Hepatocyte (in vitro differentiated cells): ENCODE results near the gene POLG2. TPM values are rescaled to one million over a fixed set of nuclear protein-coding genes. Genes with fewer than 3 reads are reported as not detected.

Experiments
- DNase-seq: peaks from one replicate; pipeline ENCODE4 v3.0.0-alpha.2; 2016; ENCODE audit warnings: low spot score
- H2AFZ ChIP-seq: fragments of 200-600 bp; sonication (generic); 2 replicates; pipeline ENCODE4 v1.6.0; 2016; ENCODE audit warnings: antibody characterized with exemption, mild to moderate bottlenecking
- H3K27ac ChIP-seq: fragments of 200-600 bp; sonication (generic); 2 replicates; pipeline ENCODE4 v1.5.1; 2016; ENCODE audit warnings: mild to moderate bottlenecking
- H3K27me3 ChIP-seq: fragments of 200-600 bp; sonication (generic); 2 replicates; pipeline ENCODE4 v1.6.1; 2016
- H3K36me3 ChIP-seq: fragments of 200-600 bp; sonication (generic); replicated peaks from 2 replicates; pipeline ENCODE4 v1.5.1; 2016; ENCODE audit warnings: low read depth; ENCODE audit not compliant: insufficient read depth
- H3K4me1 ChIP-seq: fragments of 200-600 bp; sonication (generic); 2 replicates; pipeline ENCODE4 v1.5.1; 2016; ENCODE audit warnings: mild to moderate bottlenecking, moderate library complexity; ENCODE audit not compliant: insufficient read depth
- H3K4me2 ChIP-seq: fragments of 200-600 bp; sonication (generic); 2 replicates; pipeline ENCODE4 v1.6.0; 2016
- H3K4me3 ChIP-seq: fragments of 200-600 bp; sonication (generic); 2 replicates; pipeline ENCODE4 v1.5.1; 2016; ENCODE audit warnings: mild to moderate bottlenecking
- H3K79me2 ChIP-seq: fragments of 200-600 bp; sonication (generic); 2 replicates; pipeline ENCODE4 v1.6.0; 2017; ENCODE audit warnings: mild to moderate bottlenecking
- H3K9me2 ChIP-seq: fragments of 200-600 bp; sonication (generic); replicated peaks from 2 replicates; pipeline ENCODE4 v1.6.0; 2017; ENCODE audit warnings: mild to moderate bottlenecking; ENCODE audit not compliant: insufficient read depth
- H3K9me3 ChIP-seq: fragments of 200-600 bp; sonication (generic); 2 replicates; pipeline ENCODE4 v1.5.1; 2016; ENCODE audit warnings: low read depth, mild to moderate bottlenecking
- H4K20me1 ChIP-seq: fragments of 200-600 bp; sonication (generic); 2 replicates; pipeline ENCODE4 v1.6.0; 2016; ENCODE audit warnings: mild to moderate bottlenecking; ENCODE audit not compliant: insufficient read depth, poor library complexity, severe bottlenecking
- EZH2 ChIP-seq: fragments of 200-600 bp; sonication (generic); IDR thresholded peaks from 2 replicates; pipeline ENCODE4 v1.6.1; 2016; ENCODE audit warnings: antibody characterized with exemption, mild to moderate bottlenecking, borderline replicate concordance
- EZH2phosphoT487 ChIP-seq: fragments of 200-600 bp; sonication (generic); IDR thresholded peaks from one replicate; pipeline ENCODE4 v1.6.1; 2018; ENCODE audit warnings: antibody characterized with exemption, mild to moderate bottlenecking, low read depth, moderate library complexity; ENCODE audit not compliant: unreplicated experiment, severe bottlenecking
- WGBS: methylation state at CpG from one replicate; pipeline ENCODE4 v1.1.6; 2016; ENCODE audit warnings: low lambda C conversion rate; ENCODE audit errors: missing lambda C conversion rate; 5-methylcytosine and 5-hydroxymethylcytosine counted together
- polyA plus RNA-seq: library from polyadenylated mRNA; unstranded; fragments of >200 nt; fragmentation: Nextera tagmentation; extraction: Ambion mirVana; gene quantifications from 2 replicates; pipeline ENCODE4 v1.2.1, GENCODE V29; 2016
- total RNA-seq: library from RNA; depleted of rRNA; stranded (reverse); fragments of >200 nt; gene quantifications from 2 replicates; pipeline ENCODE4 v1.2.3, GENCODE V29; 2014
- TF ChIP-seq, protein P1 (sequence below): fragments of 200-600 bp; sonication (generic); IDR thresholded peaks from 2 replicates; pipeline ENCODE4 v1.5.1; 2016; ENCODE audit warnings: antibody characterized with exemption, mild to moderate bottlenecking; ENCODE audit not compliant: poor library complexity

The POLG2 gene
- total and polyA plus RNA-seq, 2 experiments from 2014 or later, result 8.1 to 9.7 TPM

DNA sequence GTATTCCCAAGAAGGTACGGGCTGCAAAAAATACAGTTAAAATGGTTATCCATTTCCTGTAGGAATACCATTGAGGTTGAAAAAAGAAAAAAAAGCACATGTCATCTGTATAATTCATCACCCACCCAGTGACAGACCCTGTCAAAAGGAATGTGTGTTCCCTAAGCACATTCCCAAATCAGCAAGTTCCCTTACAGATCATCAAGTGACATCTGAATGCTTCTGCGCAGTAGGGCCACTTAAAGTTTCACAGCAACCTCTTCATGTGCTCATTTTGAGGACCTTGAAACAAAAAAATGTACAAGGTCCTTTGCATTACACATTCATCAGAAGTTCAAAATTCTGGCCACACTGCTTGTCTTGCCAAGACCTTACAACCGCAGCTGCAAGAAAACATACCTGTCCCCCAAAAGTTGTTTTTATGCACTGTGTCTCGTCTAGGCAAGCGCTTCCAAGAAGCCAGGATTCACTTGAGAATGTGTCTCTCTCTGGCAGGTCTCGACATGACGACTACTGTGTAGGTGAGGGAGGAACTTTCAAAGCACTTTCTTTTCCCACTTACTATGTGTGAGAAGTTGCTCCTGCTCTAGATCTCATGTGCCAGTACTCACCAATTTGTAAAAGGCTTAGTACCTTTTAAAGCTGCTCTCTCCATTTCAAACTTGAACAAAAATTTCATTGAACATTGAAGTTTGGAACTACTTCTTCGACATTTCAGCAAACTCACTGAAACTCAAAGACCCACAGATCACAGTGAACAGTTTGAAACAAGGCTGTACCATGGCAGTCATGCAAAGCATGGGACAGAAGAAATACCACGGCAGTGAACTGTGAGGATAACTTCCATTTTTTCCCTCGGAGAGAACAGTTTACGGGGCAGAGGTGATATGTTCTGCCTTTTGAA is 4.3 kb upstream of the POLG2 start:
- Histone ChIP-seq H2AFZ (no peak overlapping the region), H3K4me3 (no peak overlapping the region), H3K27ac (no peak overlapping the region), H3K36me3 (peaks cover 13% of the 10 kb centered on the region), H3K79me2 (peaks cover 70% of the 10 kb centered on the region), H3K4me2 (no peak overlapping the region), H3K9me3 (no peaks in the 10 kb centered on the region), H3K27me3 (no peaks in the 10 kb centered on the region), H3K4me1 (peaks cover 29% of the 10 kb centered on the region), H4K20me1 (peaks cover 72% of the 10 kb centered on the region), H3K9me2 (no peaks in the 10 kb centered on the region)
- DNase-seq, result no peak
- 94% methylated on average over 11 of the region's 11 CpGs for WGBS
- TF ChIP-seq, protein P1, sequence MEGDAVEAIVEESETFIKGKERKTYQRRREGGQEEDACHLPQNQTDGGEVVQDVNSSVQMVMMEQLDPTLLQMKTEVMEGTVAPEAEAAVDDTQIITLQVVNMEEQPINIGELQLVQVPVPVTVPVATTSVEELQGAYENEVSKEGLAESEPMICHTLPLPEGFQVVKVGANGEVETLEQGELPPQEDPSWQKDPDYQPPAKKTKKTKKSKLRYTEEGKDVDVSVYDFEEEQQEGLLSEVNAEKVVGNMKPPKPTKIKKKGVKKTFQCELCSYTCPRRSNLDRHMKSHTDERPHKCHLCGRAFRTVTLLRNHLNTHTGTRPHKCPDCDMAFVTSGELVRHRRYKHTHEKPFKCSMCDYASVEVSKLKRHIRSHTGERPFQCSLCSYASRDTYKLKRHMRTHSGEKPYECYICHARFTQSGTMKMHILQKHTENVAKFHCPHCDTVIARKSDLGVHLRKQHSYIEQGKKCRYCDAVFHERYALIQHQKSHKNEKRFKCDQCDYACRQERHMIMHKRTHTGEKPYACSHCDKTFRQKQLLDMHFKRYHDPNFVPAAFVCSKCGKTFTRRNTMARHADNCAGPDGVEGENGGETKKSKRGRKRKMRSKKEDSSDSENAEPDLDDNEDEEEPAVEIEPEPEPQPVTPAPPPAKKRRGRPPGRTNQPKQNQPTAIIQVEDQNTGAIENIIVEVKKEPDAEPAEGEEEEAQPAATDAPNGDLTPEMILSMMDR, result no peak
- TF ChIP-seq EZH2 (no peak), EZH2phosphoT487 (no peak)

DNA sequence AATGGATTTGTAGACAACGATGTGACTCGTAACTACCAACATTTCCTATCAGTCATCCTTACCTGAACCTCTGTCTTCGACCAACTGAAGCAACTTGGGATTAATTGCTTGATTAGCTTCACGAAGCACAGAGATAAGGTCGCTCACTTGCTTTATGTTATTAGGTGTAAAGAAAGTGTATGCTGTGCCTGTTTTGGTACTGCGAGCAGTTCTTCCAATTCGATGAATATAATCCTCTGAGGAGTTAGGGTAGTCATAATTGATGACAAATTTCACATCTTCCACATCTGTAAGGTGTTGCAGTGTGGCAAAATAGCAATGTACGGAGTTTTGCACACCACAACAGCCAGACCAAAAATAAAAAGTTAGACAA is 3.6 kb upstream of the POLG2 start:
- Histone ChIP-seq H3K9me2 (no peaks in the 10 kb centered on the region), H3K79me2 (peaks cover 71% of the 10 kb centered on the region), H3K36me3 (peaks cover 13% of the 10 kb centered on the region), H3K4me3 (no peak overlapping the region), H3K27ac (no peak overlapping the region), H3K4me2 (no peak overlapping the region), H2AFZ (no peak overlapping the region), H3K4me1 (peaks cover 34% of the 10 kb centered on the region), H3K27me3 (no peaks in the 10 kb centered on the region), H3K9me3 (no peaks in the 10 kb centered on the region), H4K20me1 (peaks cover 72% of the 10 kb centered on the region)
- TF ChIP-seq, protein P1, result no peak
- no peak for TF ChIP-seq EZH2phosphoT487
- no peak for TF ChIP-seq EZH2
- 89% methylated on average over 8 of the region's 8 CpGs for WGBS
- no peak for DNase-seq

DNA sequence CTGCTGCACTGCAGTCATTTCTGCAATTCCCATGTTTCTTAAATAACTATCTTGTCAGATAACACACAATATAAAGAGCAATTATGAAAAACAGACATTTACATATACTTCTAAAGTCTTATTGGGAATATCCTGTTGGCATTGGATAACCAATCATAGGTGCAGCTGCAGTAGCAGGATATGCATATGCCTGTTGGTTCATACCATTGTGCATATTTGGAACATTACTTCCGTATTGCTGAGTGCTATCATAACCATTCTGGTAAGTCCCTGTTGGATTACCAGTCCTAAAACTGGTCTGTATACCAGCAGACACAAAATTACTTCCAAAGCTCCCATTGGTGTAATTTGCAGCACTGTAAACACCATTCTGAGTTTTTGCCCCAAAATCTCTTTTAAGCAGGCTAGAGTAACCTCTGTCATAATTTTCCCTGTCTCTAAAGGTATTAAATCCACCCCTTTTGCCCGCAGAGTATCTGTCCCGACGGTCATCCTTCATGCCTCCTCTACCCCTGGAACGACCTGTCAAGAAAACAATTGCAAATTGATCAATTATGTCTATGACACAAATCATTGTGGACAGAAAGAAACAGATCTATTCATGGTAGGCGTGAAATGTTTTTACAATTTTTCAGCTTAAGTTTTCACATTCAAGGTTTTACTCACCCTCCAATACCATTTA is 3.1 kb upstream of the POLG2 start:
- H3K9me3 ChIP-seq, result no peaks in the 10 kb centered on the region
- WGBS, result 90% methylated on average over 6 of the region's 6 CpGs
- H2AFZ ChIP-seq, result no peak overlapping the region
- no peak overlapping the region for H3K4me3 ChIP-seq
- no peak for DNase-seq
- H3K9me2 ChIP-seq, result no peaks in the 10 kb centered on the region
- H3K27ac ChIP-seq, result no peak overlapping the region
- peaks cover 36% of the 10 kb centered on the region for H3K4me1 ChIP-seq
- peaks cover 70% of the 10 kb centered on the region for H4K20me1 ChIP-seq
- H3K4me2 ChIP-seq, result no peak overlapping the region
- H3K79me2 ChIP-seq, result peaks cover 73% of the 10 kb centered on the region
- H3K36me3 ChIP-seq, result peaks cover 13% of the 10 kb centered on the region
- no peaks in the 10 kb centered on the region for H3K27me3 ChIP-seq
- TF ChIP-seq, protein P1, result no peak
- TF ChIP-seq EZH2phosphoT487, result no peak
- TF ChIP-seq EZH2, result no peak
